Ectodermal cell (in vitro differentiated cells): ENCODE measurements around the gene CPLANE1.
"Not testable (repeated sequence)": the region's sequence is repeated elsewhere in the genome, so short reads cannot be mapped to it uniquely, and the experiment has no call there.

Source experiments
- H3K27ac ChIP-seq: 2 replicates; pipeline ENCODE4 v1.7.0; 2013; ENCODE audit warnings: mild to moderate bottlenecking, low read depth, low read length; ENCODE audit not compliant: insufficient read depth, poor library complexity, severe bottlenecking
- H3K27me3 ChIP-seq: 2 replicates; pipeline ENCODE4 v1.7.0; 2013; ENCODE audit warnings: mild to moderate bottlenecking, low read length; ENCODE audit not compliant: insufficient read depth, control insufficient read depth, poor library complexity, severe bottlenecking
- H3K36me3 ChIP-seq: one replicate; pipeline ENCODE4 v1.7.0; 2013; ENCODE audit warnings: low read length; ENCODE audit not compliant: control insufficient read depth, insufficient read depth
- H3K4me1 ChIP-seq: one replicate; pipeline ENCODE4 v1.7.0; 2013; ENCODE audit warnings: low read length; ENCODE audit not compliant: control insufficient read depth, insufficient read depth
- H3K4me3 ChIP-seq: 2 replicates; pipeline ENCODE4 v1.7.0; 2013; ENCODE audit warnings: low read depth, low read length, control low read depth; ENCODE audit not compliant: insufficient read depth
- H3K9me3 ChIP-seq: 2 replicates; pipeline ENCODE4 v1.7.0; 2013; ENCODE audit warnings: mild to moderate bottlenecking, low read length, moderate library complexity; ENCODE audit not compliant: control insufficient read depth
- WGBS, 2 experiments: methylation state at CpG; one replicate each; pipeline ENCODE4 v1.1.7; 2013; ENCODE audit warnings: missing lambda C conversion rate in 2 of 2; 5-methylcytosine and 5-hydroxymethylcytosine counted together

CPLANE1 gene

GRCh38 chr5:37184748-37185364, 64.3 kb downstream of the CPLANE1 start:
- Histone ChIP-seq H3K9me3 (no peaks in the 10 kb centered on the region), H3K4me1 (no peaks in the 10 kb centered on the region), H3K27ac (no peak overlapping the region), H3K27me3 (no peaks in the 10 kb centered on the region), H3K36me3 (peaks cover 6% of the 10 kb centered on the region), H3K4me3 (no peak overlapping the region)
- 84 to 93% methylated on average over 4 of the region's 4 CpGs for WGBS, 2 experiments

DNA sequence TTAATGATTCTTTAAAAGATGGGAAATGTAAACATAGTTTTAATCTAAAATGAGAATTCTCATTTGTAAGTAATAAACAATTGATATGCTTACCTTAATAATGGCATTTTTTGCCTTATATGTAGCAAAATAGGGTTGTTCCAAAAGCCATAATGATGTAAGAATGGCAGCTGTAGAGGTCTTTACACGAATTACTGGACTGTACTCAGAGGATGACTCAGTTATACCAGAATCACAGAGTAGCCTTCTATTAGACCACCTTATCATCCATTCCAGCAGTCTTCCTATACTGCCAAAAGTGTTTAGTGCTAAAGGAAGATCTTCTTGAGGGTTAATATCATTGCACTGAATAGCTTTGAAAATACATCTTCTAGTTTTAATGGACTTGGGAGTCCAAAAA, 66.5 kb downstream of the CPLANE1 start:
- Histone ChIP-seq H3K27ac (no peak overlapping the region), H3K4me1 (no peaks in the 10 kb centered on the region), H3K36me3 (peaks cover 6% of the 10 kb centered on the region), H3K9me3 (no peaks in the 10 kb centered on the region), H3K4me3 (no peak overlapping the region), H3K27me3 (no peaks in the 10 kb centered on the region)
- 83 to 100% methylated on average over 1 of the region's 1 CpG for WGBS, 2 experiments

- no peak overlapping the region for H3K27ac ChIP-seq
- H3K27me3 ChIP-seq: no peaks in the 10 kb centered on the region
- no peaks in the 10 kb centered on the region for H3K9me3 ChIP-seq
- WGBS, 2 experiments: 84 to 88% methylated on average over 3 of the region's 3 CpGs
- no peaks in the 10 kb centered on the region for H3K4me1 ChIP-seq
- H3K4me3 ChIP-seq: no peak overlapping the region
- peaks cover 13% of the 10 kb centered on the region for H3K36me3 ChIP-seq
Observed at GRCh38 chr5:37174928-37175327, 74.2 kb downstream of the CPLANE1 start.

- Histone ChIP-seq H3K4me1 (no peaks in the 10 kb centered on the region), H3K9me3 (no peaks in the 10 kb centered on the region), H3K4me3 (no peak overlapping the region), H3K27me3 (no peaks in the 10 kb centered on the region), H3K36me3 (peaks cover 15% of the 10 kb centered on the region), H3K27ac (no peak overlapping the region)
- 100% methylated on average over 1 of the region's 2 CpGs; no CpG with 5 or more reads in 1 of the 2 experiments for WGBS, 2 experiments
Observed at GRCh38 chr5:37172957-37173356, 76.2 kb downstream of the CPLANE1 start.

GRCh38 chr5:37170856-37171255, 78.3 kb downstream of the CPLANE1 start:
- Histone ChIP-seq H3K9me3 (no peaks in the 10 kb centered on the region), H3K27ac (no peak overlapping the region), H3K4me3 (no peak overlapping the region), H3K27me3 (no peaks in the 10 kb centered on the region), H3K36me3 (peaks cover 9% of the 10 kb centered on the region), H3K4me1 (no peaks in the 10 kb centered on the region)
- WGBS, 2 experiments: 96 to 97% methylated on average over 6 of the region's 6 CpGs

GRCh38 chr5:37166197-37166596, 83.0 kb downstream of the CPLANE1 start:
- no peak overlapping the region for H3K27ac ChIP-seq
- 89 to 100% methylated on average over 2 to 3 of the region's 3 CpGs for WGBS, 2 experiments
- H3K4me1 ChIP-seq: no peaks in the 10 kb centered on the region
- peaks cover 11% of the 10 kb centered on the region for H3K36me3 ChIP-seq
- no peaks in the 10 kb centered on the region for H3K27me3 ChIP-seq
- no peaks in the 10 kb centered on the region for H3K9me3 ChIP-seq
- H3K4me3 ChIP-seq: no peak overlapping the region

- WGBS, 2 experiments: 80 to 100% methylated on average over 1 of the region's 1 CpG
- H3K27ac ChIP-seq: no peak overlapping the region
- peaks cover 7% of the 10 kb centered on the region for H3K36me3 ChIP-seq
- no peaks in the 10 kb centered on the region for H3K4me1 ChIP-seq
- no peak overlapping the region for H3K4me3 ChIP-seq
- H3K9me3 ChIP-seq: no peaks in the 10 kb centered on the region
- H3K27me3 ChIP-seq: no peaks in the 10 kb centered on the region
Observed at GRCh38 chr5:37165761-37166160, 83.4 kb downstream of the CPLANE1 start.

- H3K9me3 ChIP-seq: no peaks in the 10 kb centered on the region
- H3K27ac ChIP-seq: no peak overlapping the region
- H3K36me3 ChIP-seq: peaks cover 3% of the 10 kb centered on the region
- no peaks in the 10 kb centered on the region for H3K4me1 ChIP-seq
- no peaks in the 10 kb centered on the region for H3K27me3 ChIP-seq
- WGBS, 2 experiments: 94 to 97% methylated on average over 2 of the region's 3 CpGs
- H3K4me3 ChIP-seq: no peak overlapping the region
Observed at GRCh38 chr5:37153661-37154060, 95.5 kb downstream of the CPLANE1 start.

DNA sequence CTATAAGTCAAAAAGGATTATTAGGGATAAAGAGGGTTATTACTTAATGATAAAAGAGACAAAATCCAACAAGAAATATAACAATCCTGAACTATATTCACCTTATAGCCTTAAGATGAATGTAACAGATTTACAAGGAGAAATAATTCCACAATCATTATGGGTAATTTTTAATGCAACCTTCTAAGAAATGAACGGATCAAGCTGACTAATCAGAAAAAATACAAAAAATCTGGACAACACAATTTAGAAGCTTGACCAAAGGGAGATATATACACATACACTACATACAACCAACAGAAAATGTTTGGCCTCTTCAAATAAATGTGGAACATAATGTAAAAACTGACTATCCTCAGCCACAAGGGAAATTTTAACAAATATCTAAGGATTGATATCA, 102.3 kb downstream of the CPLANE1 start:
- H3K4me3 ChIP-seq: no peak overlapping the region
- H3K9me3 ChIP-seq: peaks cover 2% of the 10 kb centered on the region
- H3K36me3 ChIP-seq: peaks cover 5% of the 10 kb centered on the region
- no peak overlapping the region for H3K27ac ChIP-seq
- 75 to 89% methylated on average over 1 of the region's 1 CpG for WGBS, 2 experiments
- H3K4me1 ChIP-seq: no peaks in the 10 kb centered on the region
- H3K27me3 ChIP-seq: no peaks in the 10 kb centered on the region

DNA sequence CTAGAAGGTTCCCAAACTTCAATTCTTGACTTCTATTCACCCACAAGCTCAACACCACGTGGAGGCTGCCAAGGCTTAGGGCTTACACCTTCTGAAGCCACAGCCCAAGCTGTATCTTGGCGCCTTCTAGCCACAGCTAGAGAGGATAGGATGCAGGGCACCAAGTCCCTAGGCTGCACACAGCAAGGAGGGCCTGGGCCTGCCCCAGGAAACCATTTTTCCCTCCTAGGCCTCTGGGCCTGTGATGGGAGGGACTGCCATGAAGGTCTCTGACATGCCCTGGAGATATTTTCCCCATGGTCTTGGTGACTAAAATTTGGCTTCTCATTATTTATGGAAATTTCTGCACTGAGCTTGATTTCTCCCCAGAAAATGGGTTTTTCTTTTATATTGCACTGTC, 112.5 kb downstream of the CPLANE1 start:
- Histone ChIP-seq H3K4me1 (no peaks in the 10 kb centered on the region), H3K36me3 (peaks cover 28% of the 10 kb centered on the region), H3K27ac (no peak overlapping the region), H3K4me3 (no peak overlapping the region), H3K9me3 (no peaks in the 10 kb centered on the region), H3K27me3 (no peaks in the 10 kb centered on the region)
- 96 to 97% methylated on average over 2 of the region's 2 CpGs for WGBS, 2 experiments

GRCh38 chr5:37135312-37135711, 113.9 kb downstream of the CPLANE1 start:
- H3K4me1 ChIP-seq, H3K9me3 ChIP-seq, H3K27ac ChIP-seq, H3K27me3 ChIP-seq, H3K4me3 ChIP-seq: not testable (repeated sequence)
- peaks cover 28% of the 10 kb centered on the region for H3K36me3 ChIP-seq
- WGBS, 2 experiments: 91 to 96% methylated on average over 6 of the region's 6 CpGs
